HG03097 (cell line): ENCODE measurements around the gene TCF7L2.
"Not testable (repeated sequence)": the region's sequence is repeated elsewhere in the genome, so short reads cannot be mapped to it uniquely, and the experiment has no call there.

Experiments used
- ATAC-seq: cut with Tn5 transposase; IDR thresholded peaks from one replicate; pipeline ENCODE4 v1.9.1; 2021; ENCODE audit not compliant: unreplicated experiment, low FRiP score

Gene TCF7L2

DNA sequence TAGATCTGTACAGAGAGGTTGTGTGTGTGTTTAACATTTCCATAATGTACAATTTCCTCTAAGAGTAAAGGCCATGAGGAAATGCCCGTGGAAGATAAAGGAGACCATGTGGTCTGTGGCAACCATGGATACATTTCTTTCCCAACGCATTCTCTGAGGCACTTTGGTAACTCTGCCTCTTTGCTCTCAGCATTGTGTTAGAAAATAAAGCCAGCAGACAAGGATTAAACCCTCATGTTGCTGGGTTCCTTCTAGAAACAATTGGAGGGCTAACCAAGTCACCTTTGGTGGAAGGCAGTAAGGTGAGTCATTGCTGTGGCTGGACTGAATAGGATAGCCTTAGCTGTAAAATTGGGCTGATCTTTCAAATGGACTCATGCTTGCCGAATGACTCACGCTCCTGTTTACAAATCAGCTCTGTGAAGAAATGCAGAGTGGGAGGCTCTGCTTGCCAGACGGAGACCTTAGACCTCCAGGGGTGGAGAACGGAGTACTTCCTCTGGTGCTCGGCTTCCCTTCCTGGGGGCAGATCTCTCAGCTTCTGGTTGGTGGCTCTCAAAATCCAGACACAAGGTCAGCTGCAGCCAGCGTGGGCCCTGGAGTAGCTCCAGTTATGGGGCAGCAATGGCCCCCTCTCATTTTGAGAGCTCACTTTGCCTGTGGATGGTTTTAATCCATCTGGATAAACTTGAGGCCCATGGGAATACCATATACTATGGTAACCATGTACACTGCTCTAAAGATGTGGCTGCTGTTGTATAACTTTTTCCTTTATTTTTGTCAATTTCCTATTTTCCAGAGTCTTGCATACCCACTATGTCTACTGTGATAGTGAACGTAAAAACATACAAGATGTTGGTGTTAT, 137.3 kb downstream of the TCF7L2 start:
- ATAC-seq: no peak

DNA sequence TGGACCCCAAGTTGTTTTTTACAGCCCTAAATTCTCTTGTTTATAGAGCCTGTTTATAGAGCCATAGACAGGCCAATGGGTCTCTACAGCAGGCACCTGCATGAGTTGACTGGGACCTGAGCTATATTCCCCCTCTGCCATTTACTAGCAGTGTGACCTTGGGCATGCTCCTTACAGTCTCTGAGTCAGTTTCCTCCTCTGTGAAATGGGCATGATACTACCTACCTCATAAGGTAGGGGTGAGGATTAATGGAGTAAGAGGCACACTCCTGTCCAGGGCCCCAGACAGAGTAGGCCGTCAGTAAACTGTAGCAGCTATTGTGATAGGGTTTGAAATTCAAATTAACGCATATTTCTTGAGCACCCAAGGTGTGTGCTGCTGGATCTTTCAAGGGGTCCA, 138.1 kb downstream of the TCF7L2 start:
- ATAC-seq: no peak

DNA sequence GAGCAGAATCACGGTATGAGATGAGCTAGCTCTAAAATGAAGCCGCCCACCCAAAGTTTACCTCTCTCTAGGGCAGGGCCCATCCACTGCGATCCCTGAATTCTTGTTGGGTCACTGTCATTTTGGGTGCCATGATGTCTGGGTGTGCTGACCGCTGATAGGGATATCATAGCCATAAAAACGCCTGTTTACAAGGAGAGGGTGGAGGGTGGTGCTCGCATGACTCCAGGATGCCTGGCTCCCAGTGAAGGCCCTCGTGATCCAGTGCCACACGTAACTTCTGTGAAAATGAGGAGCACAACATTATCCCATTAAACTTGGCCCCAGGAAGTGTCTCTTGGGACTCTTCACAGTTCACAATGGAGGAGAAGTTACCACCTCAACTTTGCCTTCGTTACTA, 139.5 kb downstream of the TCF7L2 start:
- no peak for ATAC-seq

DNA sequence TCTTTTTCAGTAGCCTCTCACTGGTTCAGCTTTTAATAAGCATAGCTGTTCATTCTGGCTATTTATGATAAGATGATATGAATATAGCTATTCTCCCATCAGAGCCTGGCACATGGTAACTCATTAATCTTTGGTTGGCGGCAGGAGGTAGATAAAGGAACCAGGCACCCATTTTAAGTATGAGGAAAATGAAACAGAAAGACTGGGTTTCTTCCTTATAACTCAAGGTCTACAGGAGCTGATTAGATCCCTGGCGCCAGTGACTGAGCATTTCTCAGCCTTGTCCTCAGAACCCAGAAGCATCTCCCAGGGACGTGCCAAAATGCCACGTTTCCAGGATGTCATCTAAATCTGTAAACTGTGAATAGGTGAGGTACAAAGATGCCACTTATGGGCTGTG, 141.9 kb downstream of the TCF7L2 start:
- no peak for ATAC-seq

DNA sequence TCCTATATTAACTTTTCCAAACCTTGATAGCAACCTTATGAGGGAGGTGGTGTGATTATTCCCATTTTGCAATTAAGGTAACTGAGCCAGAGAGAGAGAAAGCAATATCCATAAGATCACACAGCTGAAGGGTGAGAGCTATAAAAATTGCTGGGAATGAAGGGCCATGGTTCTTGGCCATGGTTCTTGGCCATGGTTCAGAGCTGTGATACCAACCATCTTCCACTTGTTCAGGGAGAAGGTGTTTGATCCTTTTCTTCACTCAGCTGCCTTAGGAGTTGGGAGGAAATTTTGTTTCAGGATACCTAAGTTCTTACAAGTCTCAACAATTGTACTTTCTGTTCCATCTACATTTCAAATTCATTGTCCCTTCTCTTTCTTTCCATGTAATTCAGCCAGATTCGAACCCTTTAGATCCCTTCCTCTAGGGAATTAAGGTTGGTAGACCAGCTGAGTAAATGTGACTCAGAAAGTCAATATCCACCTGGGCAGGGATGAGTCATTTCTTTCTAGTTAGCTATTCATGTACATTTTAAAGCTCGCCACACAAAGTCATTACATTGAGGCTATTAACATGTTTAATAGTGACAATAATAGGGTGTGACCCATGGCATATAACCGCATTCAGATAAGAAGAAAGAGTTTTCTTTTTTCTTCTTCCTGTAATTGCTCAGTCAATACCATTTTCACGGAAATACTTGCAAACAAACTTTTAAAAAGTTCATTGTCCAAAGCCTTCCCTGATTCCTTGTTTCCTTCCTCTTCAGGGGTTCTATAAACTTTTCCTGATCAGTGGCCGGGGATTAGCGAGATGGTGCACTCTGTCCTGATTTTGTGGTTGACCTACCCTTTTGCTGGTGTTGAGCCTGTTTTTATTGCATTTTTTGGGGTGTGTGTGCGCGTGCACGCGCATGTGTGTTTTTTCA, 143.4 kb downstream of the TCF7L2 start:
- no peak for ATAC-seq

DNA sequence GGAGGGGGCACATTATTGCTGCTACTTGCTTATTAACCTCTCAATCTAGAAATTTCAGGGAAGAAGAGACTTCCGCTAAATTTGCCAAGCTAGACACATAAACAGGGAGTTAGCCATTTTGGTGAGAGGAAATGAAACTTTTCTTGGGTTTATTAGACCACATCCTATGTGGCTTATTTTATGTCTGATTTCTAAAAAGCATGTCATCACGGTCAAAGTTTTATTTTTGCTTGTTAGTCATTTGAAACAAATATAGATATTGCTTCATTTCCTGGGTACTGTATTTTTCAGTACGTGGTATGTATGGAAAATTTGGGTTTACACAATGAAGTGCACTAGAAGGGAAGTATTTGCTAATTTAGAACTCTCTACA, 144.1 kb downstream of the TCF7L2 start:
- peak; percentile 61 for ATAC-seq

DNA sequence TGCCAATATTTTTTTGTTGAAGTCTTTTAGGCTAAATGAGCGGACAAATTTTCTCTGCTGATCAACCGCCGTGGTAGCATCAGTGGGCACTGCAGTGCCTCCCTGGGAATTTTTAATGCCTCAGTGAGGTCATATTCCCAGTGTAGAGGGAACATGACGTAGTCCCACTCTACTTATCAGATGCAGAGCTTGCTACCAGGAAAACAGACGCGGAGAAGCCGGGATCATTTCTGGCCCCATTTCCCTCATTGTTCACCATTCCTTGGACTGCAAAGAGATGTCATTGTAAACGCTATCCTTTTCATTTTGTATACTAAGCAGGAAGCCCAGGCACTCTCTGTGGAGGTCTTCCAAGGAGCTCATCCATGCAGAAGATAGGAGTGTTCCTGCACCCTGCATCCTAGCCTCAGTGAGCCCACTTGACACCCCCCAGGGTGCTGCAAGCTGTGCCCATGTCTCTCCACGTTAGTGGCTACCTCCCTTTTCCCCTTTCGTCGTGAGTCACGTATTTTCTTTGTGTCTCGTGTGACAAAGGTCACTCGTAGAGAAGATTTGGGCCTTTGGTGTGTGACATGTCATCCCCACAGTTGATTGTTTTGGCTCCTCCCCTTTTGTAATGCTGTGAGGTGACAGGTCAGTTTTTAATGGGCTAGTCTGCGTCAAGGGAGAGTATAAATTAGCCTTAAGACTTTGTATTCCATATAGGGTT, 145.5 kb downstream of the TCF7L2 start:
- ATAC-seq: no peak

DNA sequence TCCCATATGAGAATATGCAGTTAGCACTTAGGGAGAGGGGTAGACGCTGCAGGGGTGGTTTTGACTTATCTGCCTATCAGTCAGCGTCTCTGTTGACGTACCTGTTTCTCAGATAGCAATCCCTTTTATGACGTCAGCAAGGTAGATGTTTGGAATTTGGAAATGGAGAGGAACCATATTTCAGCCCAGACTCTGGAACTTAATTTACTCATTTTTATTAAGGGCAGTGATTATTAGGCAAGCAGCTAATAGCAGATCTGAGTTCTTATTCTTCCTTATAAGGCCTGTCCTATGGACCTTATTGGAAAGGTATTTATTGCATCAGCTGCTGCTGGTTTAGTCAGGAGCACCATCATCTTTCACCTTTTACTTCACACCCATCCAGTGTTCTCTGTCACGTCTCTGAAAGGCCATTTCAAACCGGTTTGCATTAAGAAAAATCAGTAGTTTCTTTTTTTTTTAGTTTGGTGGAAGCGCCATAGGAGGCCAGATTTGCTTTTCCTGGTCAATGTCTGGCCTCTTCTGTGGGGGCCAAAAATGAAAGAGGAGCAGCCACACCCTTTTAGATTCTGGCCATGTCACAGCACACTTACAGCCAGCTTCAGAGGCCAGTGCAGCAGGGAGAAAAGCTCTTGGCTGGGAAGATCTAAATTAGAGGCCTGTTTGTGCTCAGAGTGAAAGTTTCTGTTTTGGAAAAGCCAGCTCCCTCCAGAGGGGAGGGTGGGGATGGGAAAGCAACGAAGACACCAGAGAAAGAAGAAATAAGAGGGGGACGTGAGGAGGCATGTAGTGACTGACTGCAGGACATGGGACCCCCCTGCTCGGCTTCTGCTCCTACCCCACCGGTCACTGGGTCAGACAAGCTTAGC, 146.3 kb downstream of the TCF7L2 start:
- ATAC-seq: no peak

DNA sequence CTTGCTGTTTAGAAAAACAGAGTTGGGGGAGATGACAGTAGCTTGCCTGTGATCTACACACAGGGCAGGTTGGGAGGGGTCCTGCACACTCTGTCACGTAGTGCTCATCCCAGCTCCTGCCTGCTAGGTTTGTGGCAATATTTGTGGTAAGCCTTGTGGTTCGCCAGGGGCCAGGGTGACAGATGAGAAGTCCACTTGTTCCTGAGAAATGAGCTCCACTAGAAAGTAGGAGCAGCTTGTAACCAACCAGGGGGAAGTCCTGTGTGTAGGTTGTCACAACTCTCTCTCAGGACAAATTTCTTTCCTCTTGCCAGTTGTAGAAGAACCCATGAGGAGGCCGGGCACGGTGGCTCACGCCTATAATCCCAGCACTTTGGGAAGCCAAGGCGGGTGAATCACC, 147.0 kb downstream of the TCF7L2 start:
- ATAC-seq: no peak

DNA sequence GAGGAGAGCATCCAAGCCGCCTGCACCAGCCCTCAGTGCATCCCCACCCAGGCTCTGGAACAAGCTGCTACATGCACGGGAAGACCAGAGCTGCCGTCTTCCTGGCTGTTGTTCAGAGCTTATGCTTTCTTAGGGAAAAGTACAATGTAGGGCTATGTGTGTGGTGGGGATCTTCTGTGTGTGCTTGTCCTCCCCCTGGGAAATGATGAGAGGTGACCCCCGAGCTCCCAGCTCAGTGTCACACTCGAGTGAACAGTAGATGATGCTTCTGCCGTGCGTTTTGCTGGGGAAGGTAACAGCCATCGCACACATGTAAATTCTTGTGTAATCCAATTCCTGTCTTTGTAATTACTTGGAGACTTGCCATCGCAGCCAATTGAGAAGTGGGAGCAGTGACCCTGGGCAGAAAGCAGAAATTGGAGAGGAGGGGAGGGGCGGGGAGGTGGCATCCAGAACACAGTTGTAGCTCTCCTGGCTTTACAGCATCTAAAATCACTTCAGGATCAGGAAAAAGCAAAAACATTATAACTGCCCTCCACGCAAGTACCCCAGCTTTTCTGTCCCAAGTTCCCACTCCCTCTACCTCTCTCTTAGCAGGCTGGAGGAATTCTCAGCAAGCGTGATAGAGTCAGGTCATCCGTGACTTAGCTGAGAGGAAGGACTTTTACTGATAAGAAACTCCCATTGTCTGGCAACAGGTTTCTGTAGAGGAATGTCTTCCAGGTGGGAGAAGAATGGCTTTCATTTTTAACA, 149.6 kb downstream of the TCF7L2 start:
- ATAC-seq: no peak

DNA sequence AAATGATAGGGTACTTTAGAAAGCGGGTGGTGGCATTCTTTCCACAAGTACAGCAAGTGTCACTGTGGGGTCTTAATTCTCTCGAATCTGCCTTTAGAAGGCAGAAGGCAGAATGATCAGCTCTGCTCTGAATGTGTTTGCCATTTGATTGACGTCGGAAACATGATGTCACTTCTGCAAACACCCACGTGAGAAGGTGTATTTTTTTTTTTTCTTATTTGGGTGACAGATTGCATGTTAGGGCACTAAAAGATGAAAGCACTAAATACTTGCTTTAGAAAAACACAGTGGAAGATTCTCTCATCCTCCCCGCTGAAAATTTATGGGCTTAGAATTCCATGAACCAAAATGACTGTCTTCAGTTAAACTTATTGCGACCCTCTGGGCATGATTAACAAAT, 150.2 kb downstream of the TCF7L2 start:
- ATAC-seq: no peak

DNA sequence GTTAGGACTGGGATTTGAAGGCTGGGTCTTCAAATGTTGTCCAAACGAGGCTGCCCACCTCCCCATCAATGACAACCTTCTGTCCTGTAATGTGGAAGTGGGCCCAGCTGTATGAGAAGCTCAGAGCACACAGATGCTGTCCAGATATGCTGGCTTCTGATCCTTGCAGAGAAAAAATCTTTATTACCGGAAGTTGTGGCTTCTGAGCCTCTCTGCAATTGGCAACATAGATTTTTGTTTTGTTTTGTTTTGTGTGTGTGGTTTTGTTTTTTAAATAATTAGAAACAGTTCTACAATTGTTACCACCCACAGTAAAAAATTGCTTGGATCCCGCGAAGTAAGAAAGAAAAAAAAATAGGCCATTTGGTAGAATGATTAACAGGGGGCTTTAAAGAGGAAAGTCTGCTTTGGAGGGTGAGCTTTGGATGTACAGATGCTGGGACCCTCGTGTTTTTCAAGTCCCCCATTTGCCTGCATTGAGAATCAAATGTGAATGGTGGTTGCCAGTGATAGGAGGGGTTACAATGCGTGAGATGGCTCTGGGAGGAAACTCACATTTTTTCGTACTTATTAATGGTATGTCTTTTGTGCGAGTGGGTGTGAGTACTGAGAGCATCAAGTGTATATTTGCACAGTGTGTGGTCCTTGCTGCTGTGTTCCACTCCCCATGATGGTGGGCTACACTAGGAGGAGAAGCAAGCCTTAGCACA, 153.2 kb downstream of the TCF7L2 start:
- ATAC-seq: no peak

DNA sequence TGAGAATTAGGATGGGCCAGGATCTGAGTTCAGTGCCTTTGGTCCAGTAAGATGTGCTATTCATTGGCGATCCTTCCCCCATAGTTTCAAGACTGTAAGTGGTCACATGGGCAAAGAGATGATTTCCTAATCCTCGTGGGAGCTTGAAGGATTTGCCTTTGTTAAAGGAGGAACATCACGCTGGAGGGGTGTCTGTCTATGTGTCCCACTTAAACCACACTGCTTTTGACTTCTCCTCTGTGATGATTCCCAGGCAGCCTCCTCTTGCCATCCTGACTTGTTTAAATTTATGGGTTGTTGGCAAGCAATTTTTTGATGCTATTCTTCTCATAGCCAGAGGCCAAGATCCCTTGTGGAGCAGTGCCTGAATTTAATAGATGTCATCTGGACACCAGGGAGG, 154.0 kb downstream of the TCF7L2 start:
- ATAC-seq: no peak

DNA sequence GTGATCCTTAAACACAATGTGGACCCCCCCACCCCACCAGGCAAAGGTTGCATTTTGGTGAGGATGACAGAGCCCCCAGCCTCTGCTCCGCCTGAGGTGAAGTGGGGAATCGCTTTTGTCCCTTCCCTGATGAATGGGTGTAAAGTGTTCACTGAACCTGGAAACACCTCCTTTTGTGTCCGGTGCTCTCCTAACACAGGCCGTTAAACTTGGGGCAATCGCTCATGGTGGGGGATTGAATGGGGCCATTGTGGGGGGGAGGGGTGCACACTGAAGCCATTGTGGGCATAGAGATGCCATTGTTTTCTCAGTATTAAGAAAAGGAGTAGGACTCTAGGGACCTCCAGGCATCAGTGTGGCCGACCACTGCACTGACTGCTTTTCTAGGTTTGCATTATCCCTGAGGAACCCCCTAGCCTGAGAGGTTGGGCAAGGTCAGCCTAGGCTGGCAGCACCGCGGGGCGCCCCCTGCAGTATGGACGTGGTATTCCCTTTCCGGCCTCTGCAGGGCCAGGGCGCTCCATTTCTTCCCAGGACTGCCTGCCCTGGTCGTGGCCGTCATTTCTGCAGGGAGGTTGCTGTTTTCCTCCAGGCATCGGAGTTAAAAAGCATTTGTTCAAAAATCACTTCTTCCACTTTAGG, 158.3 kb downstream of the TCF7L2 start:
- no peak for ATAC-seq

DNA sequence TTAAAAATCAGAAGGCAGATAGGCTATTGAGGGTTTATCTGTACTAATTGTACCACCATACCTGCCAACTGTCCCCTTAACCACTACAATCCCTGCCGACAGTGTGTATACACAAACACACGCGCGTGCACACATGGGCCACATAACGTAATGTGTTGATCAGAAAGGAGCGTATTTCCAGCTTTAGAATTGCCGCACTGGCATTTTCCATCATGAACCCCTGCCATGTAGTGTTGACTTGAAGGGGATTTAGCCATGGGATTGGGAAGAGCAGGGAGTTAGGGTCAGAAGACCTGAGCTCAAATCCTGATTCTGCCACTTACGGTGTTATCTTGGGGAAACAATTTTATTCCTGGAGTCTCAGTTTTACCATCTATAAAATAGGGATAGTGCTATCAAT, 158.9 kb downstream of the TCF7L2 start:
- ATAC-seq: no peak

DNA sequence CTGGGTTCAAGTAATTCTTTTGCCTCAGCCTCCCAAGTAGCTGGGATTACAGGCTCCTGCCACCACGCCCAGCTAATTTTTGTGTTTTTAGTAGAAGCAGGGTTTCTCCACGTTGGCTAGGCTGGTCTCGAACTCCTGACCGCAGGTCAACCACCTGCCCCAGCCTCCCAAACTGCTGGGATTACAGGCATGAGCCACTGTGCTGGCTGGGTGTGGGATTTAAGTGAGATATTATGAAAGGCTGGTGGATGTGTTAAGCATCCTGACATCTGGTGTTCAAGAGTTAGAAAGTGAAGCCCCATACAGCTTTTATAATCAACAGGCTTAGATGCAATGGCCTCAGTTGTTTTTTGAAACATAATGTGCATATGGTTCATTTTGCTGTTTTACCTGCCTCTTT, 159.4 kb downstream of the TCF7L2 start:
- ATAC-seq: not testable (repeated sequence)

DNA sequence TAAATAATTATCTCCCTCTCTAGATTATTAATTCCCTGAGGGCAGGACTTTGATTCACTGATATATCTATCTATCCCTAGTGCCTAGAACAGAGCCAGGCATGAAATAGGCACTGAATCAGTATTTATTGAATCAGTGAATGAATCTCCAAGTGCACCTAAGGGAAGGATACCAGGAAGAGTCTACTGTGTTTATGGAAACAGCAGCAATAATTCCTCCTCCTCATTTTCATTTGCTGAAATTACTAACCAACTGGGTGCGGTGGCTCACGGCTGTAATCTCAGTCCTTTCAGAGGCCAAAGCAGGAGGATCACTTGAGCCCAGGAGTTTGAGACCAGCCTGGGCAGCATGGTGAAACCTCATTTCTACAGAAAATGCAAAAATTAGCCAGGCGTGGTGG, 161.2 kb downstream of the TCF7L2 start:
- no peak for ATAC-seq
